HCT116 (cell line): ENCODE results near the gene VASH2. TPM values are rescaled to one million over a fixed set of nuclear protein-coding genes. Genes with fewer than 3 reads are reported as not detected.

Experiments used
- ATAC-seq: fragments of 200-7000 bp; cut with Tn5 transposase; 2 replicates; pipeline ENCODE4 v1.9.1; 2020; ENCODE audit warnings: mild to moderate bottlenecking, moderate library complexity
- BruUV-seq: library from RNA; stranded (reverse); fragments of 400-500 nt; replicated peaks from 2 replicates; lab custom pipeline; 2021; lab: Mats Ljungman, UMichigan
- CTCF ChIA-PET: fragments of 300-600 bp; sonication (Branson Sonifier 250); formaldehyde crosslinking; loops from one replicate; lab custom pipeline; 2021; ENCODE audit warnings: antibody characterized with exemption; lab: Charles Lee
- POLR2A ChIA-PET: fragments of 300-600, 350-600 bp; sonication (Branson Sonifier 250); formaldehyde crosslinking; loops from one replicate; lab custom pipeline; 2021; ENCODE audit warnings: antibody characterized with exemption; lab: Charles Lee
- RAD21 ChIA-PET, 2 experiments: fragments of 300-600 bp; sonication (Branson Sonifier 250); formaldehyde crosslinking; loops; one replicate each; lab custom pipeline; 2023; ENCODE audit warnings: low total read pairs in 2 of 2; ENCODE audit not compliant: uncharacterized antibody in 2 of 2, unreplicated experiment in 2 of 2, low non-redundant PET in 1 of 2; lab: Charles Lee
- DNase-seq: peaks from one replicate; pipeline ENCODE4 v3.0.0-alpha.2; 2010; ENCODE audit warnings: low read depth, low spot score
- H2AFZ ChIP-seq: fragments of 200-600 bp; shearing (Covaris generic), sonication (generic); 2 replicates; pipeline ENCODE4 v1.6.1; 2017; ENCODE audit warnings: low read depth, mixed run types, mixed read lengths, antibody characterized with exemption, low read length; ENCODE audit not compliant: poor library complexity, severe bottlenecking
- H3K27ac ChIP-seq: 2 replicates; pipeline ENCODE4 v1.5.1; 2012; ENCODE audit warnings: low read depth, low read length
- H3K27me3 ChIP-seq: fragments of 200-600 bp; sonication (generic); 2 replicates; pipeline ENCODE4 v1.6.1; 2016; ENCODE audit warnings: mixed run types, low read length, mixed read lengths; ENCODE audit not compliant: insufficient read depth
- H3K36me3 ChIP-seq, 2 experiments: fragments of 200-500 bp in 1 of 2; fragments of 200-600 bp in 1 of 2; sonication (Bioruptor generic) in 1 of 2; sonication (generic) in 1 of 2; 2 replicates each; pipeline versions ENCODE4 v1.5.1 to v1.6.1; 2014 to 2016; ENCODE audit warnings: low read length in 2 of 2, inconsistent platforms in 1 of 2, mixed read lengths in 1 of 2, mixed run types in 1 of 2; ENCODE audit not compliant: insufficient read depth in 2 of 2, control insufficient read depth in 1 of 2
- H3K4me1 ChIP-seq, 2 experiments: fragments of 200-600 bp in 1 of 2; sonication (generic) in 1 of 2; 2 replicates each; pipeline versions ENCODE4 v1.5.1 to v1.6.1; 2012 to 2017; ENCODE audit warnings: low read length in 2 of 2, inconsistent platforms in 1 of 2, mild to moderate bottlenecking in 1 of 2, mixed read lengths in 1 of 2, mixed run types in 1 of 2, moderate library complexity in 1 of 2; ENCODE audit not compliant: insufficient read depth in 2 of 2, control insufficient read depth in 1 of 2
- H3K4me2 ChIP-seq: fragments of 200-600 bp; sonication (generic); 2 replicates; pipeline ENCODE4 v1.6.1; 2017; ENCODE audit warnings: mixed run types, low read length, mixed read lengths
- H3K4me3 ChIP-seq, 2 experiments: fragments of 200-600 bp in 1 of 2; sonication (generic) in 1 of 2; replicated peaks in 1 of 2; 2 replicates each; pipeline ENCODE4 v1.5.1; 2011 to 2016; ENCODE audit warnings: low read length in 2 of 2, control low read depth in 1 of 2, low read depth in 1 of 2, mild to moderate bottlenecking in 1 of 2, mixed read lengths in 1 of 2, mixed run types in 1 of 2
- H3K79me2 ChIP-seq: fragments of 200-600 bp; sonication (generic); 2 replicates; pipeline ENCODE4 v1.6.1; 2017; ENCODE audit warnings: mild to moderate bottlenecking, mixed run types, low read length, moderate library complexity, mixed read lengths; ENCODE audit not compliant: insufficient read depth
- H3K9ac ChIP-seq: fragments of 200-600 bp; sonication (generic); 2 replicates; pipeline ENCODE4 v1.6.1; 2016; ENCODE audit warnings: low read length, mixed read lengths
- H3K9me2 ChIP-seq: fragments of 200-600 bp; sonication (generic), shearing (Covaris generic); 2 replicates; pipeline ENCODE4 v1.6.1; 2017; ENCODE audit warnings: mixed run types, mild to moderate bottlenecking, moderate library complexity; ENCODE audit not compliant: insufficient read depth
- H3K9me3 ChIP-seq, 2 experiments: fragments of 200-500 bp in 1 of 2; fragments of 200-600 bp in 1 of 2; sonication (Bioruptor generic) in 1 of 2; sonication (generic) in 1 of 2; 2 replicates each; pipeline ENCODE4 v1.6.1; 2014 to 2017; ENCODE audit warnings: low read length in 2 of 2, mixed read lengths in 2 of 2, inconsistent platforms in 1 of 2, low read depth in 1 of 2, mild to moderate bottlenecking in 1 of 2, mixed run types in 1 of 2, moderate library complexity in 1 of 2; ENCODE audit not compliant: control insufficient read depth in 1 of 2, insufficient read depth in 1 of 2
- H4K20me1 ChIP-seq: fragments of 200-600 bp; sonication (generic), shearing (Covaris generic); 2 replicates; pipeline ENCODE4 v1.6.1; 2017; ENCODE audit warnings: mixed run types, mild to moderate bottlenecking, moderate library complexity; ENCODE audit not compliant: insufficient read depth
- CBX3 ChIP-seq: IDR thresholded peaks from 2 replicates; pipeline ENCODE4 v1.6.1; 2012; ENCODE audit warnings: low read depth
- CEBPB ChIP-seq: IDR thresholded peaks from 2 replicates; pipeline ENCODE4 v1.6.1; 2012; ENCODE audit warnings: low read depth
- CTCF ChIP-seq, 3 experiments: fragments of 200-600 bp in 1 of 3; sonication (generic) in 1 of 3; IDR thresholded peaks in 2 of 3; conservative IDR thresholded peaks in 1 of 3; 2 replicates each; pipeline ENCODE4 v1.5.1; 2012 to 2017; ENCODE audit warnings: low read depth in 2 of 3, low read length in 2 of 3, antibody characterized with exemption in 1 of 3, borderline replicate concordance in 1 of 3, control low read depth in 1 of 3, mild to moderate bottlenecking in 1 of 3, mixed read lengths in 1 of 3, mixed run types in 1 of 3, moderate library complexity in 1 of 3; ENCODE audit not compliant: insufficient read depth in 1 of 3
- ELF1 ChIP-seq: IDR thresholded peaks from 2 replicates; pipeline ENCODE4 v1.6.1; 2012; ENCODE audit warnings: low read depth, borderline replicate concordance
- EZH2 ChIP-seq: fragments of 200-600 bp; sonication (generic); IDR thresholded peaks from 2 replicates; pipeline ENCODE4 v1.6.1; 2017; ENCODE audit warnings: antibody characterized with exemption, mixed run types
- EZH2phosphoT487 ChIP-seq: fragments of 200-600 bp; IDR thresholded peaks from 2 replicates; pipeline ENCODE4 v1.6.1; 2018; ENCODE audit warnings: antibody characterized with exemption, borderline replicate concordance
- JUND ChIP-seq: IDR thresholded peaks from 2 replicates; pipeline ENCODE4 v1.6.1; 2012
- MAX ChIP-seq: IDR thresholded peaks from 2 replicates; pipeline ENCODE4 v1.6.1; 2012
- POLR2A ChIP-seq: IDR thresholded peaks from 2 replicates; pipeline ENCODE4 v1.7.0; 2011; ENCODE audit warnings: borderline replicate concordance; ENCODE audit not compliant: insufficient read depth, insufficient read length; ENCODE audit errors: extremely low read depth
- POLR2AphosphoS5 ChIP-seq: IDR thresholded peaks from 2 replicates; pipeline ENCODE4 v1.6.1; 2011; ENCODE audit warnings: mild to moderate bottlenecking, low read depth, low read length, moderate library complexity
- RAD21 ChIP-seq: IDR thresholded peaks from 2 replicates; pipeline ENCODE4 v1.6.1; 2012; ENCODE audit warnings: low read depth, mild to moderate bottlenecking
- REST ChIP-seq: IDR thresholded peaks from 2 replicates; pipeline ENCODE4 v1.6.1; 2012; ENCODE audit warnings: low read depth
- SP1 ChIP-seq: IDR thresholded peaks from 2 replicates; pipeline ENCODE4 v1.6.1; 2012; ENCODE audit warnings: low read depth
- SRF ChIP-seq: IDR thresholded peaks from 2 replicates; pipeline ENCODE4 v1.6.1; 2012; ENCODE audit warnings: low read depth
- YY1 ChIP-seq: IDR thresholded peaks from 2 replicates; pipeline ENCODE4 v1.6.1; 2011; ENCODE audit warnings: low read length, low read depth, moderate library complexity, mild to moderate bottlenecking; ENCODE audit not compliant: insufficient replicate concordance; ENCODE audit errors: extremely low read depth
- ZFX ChIP-seq: fragments of 450-650 bp; IDR thresholded peaks from 2 replicates; pipeline ENCODE4 v1.6.1; 2017
- ZNF274 ChIP-seq: fragments of 200-500 bp; sonication (Bioruptor generic); IDR thresholded peaks from 2 replicates; pipeline ENCODE4 v1.6.1; 2014; ENCODE audit warnings: mild to moderate bottlenecking, low read depth, low read length, inconsistent platforms
- intact Hi-C: fragments of 100-400 bp; cut with micrococcal nuclease; formaldehyde crosslinking; loops from 2 replicates; pipeline ENCODE4 v1.10.0; 2022
- total RNA-seq: library from RNA; stranded (reverse); gene quantifications from one replicate; pipeline ENCODE4 v1.2.1, GENCODE V29; 2021; ENCODE audit not compliant: unreplicated experiment

Gene VASH2
- total RNA-seq, 1 experiment from 2014 or later = 5.7 TPM

- Histone ChIP-seq H3K9me3 (peaks cover 3 to 4% of the 10 kb centered on the region in 2 experiments; a peak in 1 of 4 replicates), H2AFZ (no peak overlapping the region), H4K20me1 (no peaks in the 10 kb centered on the region), H3K4me3 (no peak overlapping the region), H3K9me2 (no peaks in the 10 kb centered on the region), H3K36me3 (peaks cover 2 to 18% of the 10 kb centered on the region in 2 experiments; a peak in 2 of 4 replicates)
- intact Hi-C loops = no loop called here
- ChIA-PET CTCF (no interaction called here), POLR2A (no interaction called here)
- DNase-seq = no peak
- TF ChIP-seq ZFX = no peak
- no peak for TF ChIP-seq POLR2AphosphoS5
- TF ChIP-seq MAX = no peak
- no peak for TF ChIP-seq CBX3
- TF ChIP-seq SRF = no peak
- TF ChIP-seq CEBPB = no peak
- no peak for TF ChIP-seq YY1
- TF ChIP-seq ZNF274 = no peak
- TF ChIP-seq, all 23 proteins: peak for 0
- H3K4me1 ChIP-seq = no peaks in the 10 kb centered on the region
- RAD21 ChIA-PET = no interaction called here
- H3K27me3 ChIP-seq = no peaks in the 10 kb centered on the region
- H3K79me2 ChIP-seq = no peaks in the 10 kb centered on the region
- ATAC-seq = no peak
- no peak overlapping the region for H3K4me2 ChIP-seq
- H3K27ac ChIP-seq = no peak overlapping the region
- H3K9ac ChIP-seq = no peak overlapping the region
- BruUV-seq = no TSS peak
Observed at GRCh38 chr1:212901290-212901689, 49.1 kb upstream of the VASH2 start.

- intact Hi-C loops = no loop called here
- Histone ChIP-seq H3K9me3 (peaks cover 3 to 4% of the 10 kb centered on the region in 2 experiments; a peak in 1 of 4 replicates), H3K27ac (no peak overlapping the region), H3K4me3 (no peak overlapping the region), H3K4me1 (no peaks in the 10 kb centered on the region), H3K27me3 (no peaks in the 10 kb centered on the region), H2AFZ (no peak overlapping the region), H3K9me2 (no peaks in the 10 kb centered on the region), H3K9ac (no peak overlapping the region), H3K36me3 (peaks cover 2 to 14% of the 10 kb centered on the region in 2 experiments; a peak in 2 of 4 replicates), H3K79me2 (no peaks in the 10 kb centered on the region), H4K20me1 (no peaks in the 10 kb centered on the region), H3K4me2 (no peak overlapping the region)
- CTCF ChIA-PET = no interaction called here
- ATAC-seq (no peak), DNase-seq (no peak)
- no TSS peak for BruUV-seq
- POLR2A ChIA-PET = no interaction called here
- RAD21 ChIA-PET = no interaction called here
- TF ChIP-seq JUND (no peak), POLR2AphosphoS5 (no peak), EZH2 (no peak), ZNF274 (no peak), POLR2A (no peak), SP1 (no peak), EZH2phosphoT487 (no peak), RAD21 (no peak), YY1 (no peak), ELF1 (no peak), CTCF (IDR thresholded peaks at IDR 0.05 in 2 of 3, conservative IDR thresholded peaks at IDR 0.05 in 1 of 3; ENCODE audit: borderline replicate concordance in 1 of 3, insufficient read depth in 1 of 3, low read depth in 2 of 3, low read length in 2 of 3) (no peak), SRF (no peak), REST (no peak)
Observed at GRCh38 chr1:212902054-212902453, 48.3 kb upstream of the VASH2 start.
